SK-N-SH (cell line): ENCODE results near the gene HSD3B7. TPM values are rescaled to one million over a fixed set of nuclear protein-coding genes. Genes with fewer than 3 reads are reported as not detected.

Source experiments
- CTCF ChIA-PET: fragments of 300-600, 350-600 bp; formaldehyde crosslinking; extraction: SDS; loops from one replicate; lab custom pipeline; 2021; lab: Yijun Ruan, JAX
- POLR2A ChIA-PET: fragments of 350-600 bp; sonication (Branson Sonifier 250); formaldehyde crosslinking; extraction: SDS; loops from one replicate; lab custom pipeline; 2020; ENCODE audit warnings: antibody characterized with exemption, inconsistent platforms; lab: Yijun Ruan, JAX
- DNase-seq: peaks from one replicate; pipeline ENCODE4 v3.0.0; 2012
- H2AFZ ChIP-seq: fragments of 200-600 bp; sonication (generic); 2 replicates; pipeline ENCODE4 v1.8.1; 2016; ENCODE audit warnings: antibody characterized with exemption, mild to moderate bottlenecking, low read depth
- H3F3A ChIP-seq: fragments of 200-600 bp; sonication (generic); replicated peaks from 2 replicates; pipeline ENCODE3; 2016; ENCODE audit warnings: antibody characterized with exemption, mild to moderate bottlenecking; ENCODE audit not compliant: insufficient read depth
- H3K27ac ChIP-seq, 2 experiments: fragments of 200-500 bp in 1 of 2; fragments of 200-600 bp in 1 of 2; sonication (Bioruptor generic) in 1 of 2; sonication (generic), shearing (Covaris generic) in 1 of 2; 2 replicates each; pipeline versions ENCODE4 v1.5.1 to v1.6.1; 2014 to 2016; ENCODE audit warnings: low read depth in 2 of 2, inconsistent platforms in 1 of 2, low read length in 1 of 2, mild to moderate bottlenecking in 1 of 2, mixed read lengths in 1 of 2
- H3K27me3 ChIP-seq: fragments of 200-600 bp; sonication (generic), shearing (Covaris generic); 2 replicates; pipeline ENCODE4 v1.6.1; 2016; ENCODE audit warnings: mixed run types; ENCODE audit not compliant: insufficient read depth
- H3K36me3 ChIP-seq, 2 experiments: fragments of 200-500 bp in 1 of 2; fragments of 200-600 bp in 1 of 2; sonication (Bioruptor generic) in 1 of 2; sonication (generic) in 1 of 2; replicated peaks in 1 of 2; 2 replicates each; pipeline versions ENCODE3 to v1.5.1; 2014 to 2016; ENCODE audit warnings: low read length in 1 of 2, mild to moderate bottlenecking in 1 of 2; ENCODE audit not compliant: insufficient read depth in 2 of 2, control insufficient read depth in 1 of 2
- H3K4me1 ChIP-seq, 2 experiments: fragments of 200-500 bp in 1 of 2; fragments of 200-600 bp in 1 of 2; sonication (Bioruptor generic) in 1 of 2; sonication (generic), shearing (Covaris generic) in 1 of 2; 2 replicates each; pipeline versions ENCODE4 v1.5.1 to v1.6.1; 2014 to 2016; ENCODE audit warnings: low read depth in 1 of 2, low read length in 1 of 2, mixed run types in 1 of 2; ENCODE audit not compliant: insufficient read depth in 2 of 2, control insufficient read depth in 1 of 2
- H3K4me2 ChIP-seq: fragments of 200-600 bp; sonication (generic), shearing (Covaris generic); 2 replicates; pipeline ENCODE4 v1.6.1; 2017; ENCODE audit warnings: mixed run types
- H3K4me3 ChIP-seq, 2 experiments: fragments of 200-500 bp in 1 of 2; fragments of 200-600 bp in 1 of 2; sonication (Bioruptor generic) in 1 of 2; sonication (generic), shearing (Covaris generic) in 1 of 2; 2 replicates each; pipeline versions ENCODE4 v1.5.1 to v1.8.1; 2014 to 2016; ENCODE audit warnings: low read depth in 2 of 2, inconsistent platforms in 1 of 2, low read length in 1 of 2, mild to moderate bottlenecking in 1 of 2, mixed read lengths in 1 of 2, moderate library complexity in 1 of 2
- H3K79me2 ChIP-seq: fragments of 200-600 bp; sonication (generic); 2 replicates; pipeline ENCODE4 v1.8.1; 2017; ENCODE audit warnings: mild to moderate bottlenecking; ENCODE audit not compliant: insufficient read depth
- H3K9ac ChIP-seq: fragments of 200-600 bp; sonication (generic); 2 replicates; pipeline ENCODE4 v1.6.1; 2017; ENCODE audit warnings: mixed run types
- H3K9me2 ChIP-seq: fragments of 200-600 bp; sonication (generic); 2 replicates; pipeline ENCODE4 v1.6.1; 2017; ENCODE audit warnings: mixed run types
- H3K9me3 ChIP-seq: fragments of 200-600 bp; sonication (generic); 2 replicates; pipeline ENCODE4 v1.6.1; 2017; ENCODE audit warnings: mixed run types, mild to moderate bottlenecking, moderate library complexity
- H4K20me1 ChIP-seq: fragments of 200-600 bp; sonication (generic); 2 replicates; pipeline ENCODE4 v1.6.1; 2017; ENCODE audit warnings: mild to moderate bottlenecking, mixed run types; ENCODE audit not compliant: insufficient read depth
- EP300 ChIP-seq, 2 experiments: IDR thresholded peaks; 2 replicates each; pipeline versions ENCODE4 v1.4.0 to v1.6.1; 2012; ENCODE audit warnings: borderline replicate concordance in 1 of 2, low read depth in 1 of 2, low read length in 1 of 2
- EZH2phosphoT487 ChIP-seq: fragments of 200-600 bp; sonication (generic); IDR thresholded peaks from 2 replicates; pipeline ENCODE4 v1.6.1; 2017; ENCODE audit warnings: low read depth, mixed run types, mild to moderate bottlenecking, antibody characterized with exemption, moderate library complexity, borderline replicate concordance
- FOXJ3 ChIP-seq: sonication (generic); formaldehyde crosslinking; IDR thresholded peaks from 2 replicates; pipeline ENCODE4 v1.5.1; 2020; ENCODE audit warnings: mild to moderate bottlenecking, missing genetic modification reagents
- FOXM1 ChIP-seq: IDR thresholded peaks from 2 replicates; pipeline ENCODE4 v1.4.0; 2012; ENCODE audit warnings: low read depth, mild to moderate bottlenecking
- GABPA ChIP-seq: IDR thresholded peaks from 2 replicates; pipeline ENCODE4 v1.4.0; 2012; ENCODE audit warnings: low read depth, mild to moderate bottlenecking
- JUND ChIP-seq: IDR thresholded peaks from 2 replicates; pipeline ENCODE4 v1.4.0; 2012
- NFIC ChIP-seq: IDR thresholded peaks from 2 replicates; pipeline ENCODE4 v1.4.0; 2012; ENCODE audit warnings: borderline replicate concordance
- RXRA ChIP-seq: IDR thresholded peaks from 2 replicates; pipeline ENCODE4 v1.4.0; 2012; ENCODE audit warnings: low read depth, mild to moderate bottlenecking, borderline replicate concordance
- SIN3A ChIP-seq: IDR thresholded peaks from 2 replicates; pipeline ENCODE4 v1.6.1; 2012; ENCODE audit warnings: low read depth, mild to moderate bottlenecking, low read length, moderate library complexity, borderline replicate concordance
- WGBS: methylation state at CpG from one replicate; pipeline ENCODE4 v1.1.6; 2017; ENCODE audit warnings: low lambda C conversion rate; 5-methylcytosine and 5-hydroxymethylcytosine counted together
- polyA plus RNA-seq, 3 experiments: library from polyadenylated mRNA; depleted of rRNA; stranded (reverse); fragments of >200 nt; gene quantifications; 2 replicates each; pipeline ENCODE4 v1.2.3, GENCODE V29; 2012
- TF ChIP-seq, protein P1 (sequence below): fragments of 200-600 bp; sonication (generic); IDR thresholded peaks from 2 replicates; pipeline ENCODE4 v1.6.1; 2017; ENCODE audit warnings: antibody characterized with exemption, mild to moderate bottlenecking, moderate library complexity
- TF ChIP-seq, protein P2 (sequence below): IDR thresholded peaks from 2 replicates; pipeline ENCODE4 v1.4.0; 2012; ENCODE audit warnings: low read depth
- TF ChIP-seq, protein P3 (sequence below): fragments of 150-350 bp; IDR thresholded peaks from 2 replicates; pipeline ENCODE4 v1.6.1; 2017; ENCODE audit warnings: antibody characterized with exemption, low read length, low read depth, borderline replicate concordance
- TF ChIP-seq, protein P4 (sequence below): IDR thresholded peaks from 2 replicates; pipeline ENCODE4 v1.6.1; 2012; ENCODE audit warnings: mild to moderate bottlenecking, low read depth, low read length, moderate library complexity

HSD3B7 gene
- polyA plus RNA-seq, 1 of the 3 experiments (the other 2 are of a cell fraction), result 12.2 TPM

DNA sequence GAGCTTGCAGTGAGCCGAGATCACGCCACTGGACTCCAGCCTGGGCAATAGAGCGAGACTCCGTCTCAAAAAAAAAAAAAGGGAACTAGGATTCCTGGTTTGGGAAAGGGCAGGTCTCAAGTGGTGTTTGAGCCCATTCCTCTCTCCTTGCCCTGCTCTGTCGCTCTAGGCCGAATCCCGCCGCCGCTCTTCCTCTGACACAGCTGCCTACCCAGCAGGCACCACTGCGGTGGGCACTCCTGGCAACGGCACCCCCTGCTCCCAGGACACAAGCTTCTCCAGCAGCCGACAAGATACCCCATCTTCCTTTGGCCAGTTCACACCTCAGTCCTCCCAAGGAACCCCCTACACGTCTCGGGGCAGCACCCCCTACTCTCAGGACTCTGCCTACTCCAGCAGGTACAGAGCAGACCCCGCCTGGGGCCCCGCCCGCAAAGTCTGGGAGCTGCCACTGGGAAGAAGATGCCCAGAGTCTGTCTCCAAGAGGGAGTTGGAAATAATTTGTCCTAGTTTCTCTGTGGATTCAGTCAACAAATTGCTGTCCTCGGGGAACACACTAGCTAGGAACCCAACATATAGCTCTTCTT is 21.0 kb upstream of the HSD3B7 start (continued):
- no peak for TF ChIP-seq EZH2phosphoT487

DNA sequence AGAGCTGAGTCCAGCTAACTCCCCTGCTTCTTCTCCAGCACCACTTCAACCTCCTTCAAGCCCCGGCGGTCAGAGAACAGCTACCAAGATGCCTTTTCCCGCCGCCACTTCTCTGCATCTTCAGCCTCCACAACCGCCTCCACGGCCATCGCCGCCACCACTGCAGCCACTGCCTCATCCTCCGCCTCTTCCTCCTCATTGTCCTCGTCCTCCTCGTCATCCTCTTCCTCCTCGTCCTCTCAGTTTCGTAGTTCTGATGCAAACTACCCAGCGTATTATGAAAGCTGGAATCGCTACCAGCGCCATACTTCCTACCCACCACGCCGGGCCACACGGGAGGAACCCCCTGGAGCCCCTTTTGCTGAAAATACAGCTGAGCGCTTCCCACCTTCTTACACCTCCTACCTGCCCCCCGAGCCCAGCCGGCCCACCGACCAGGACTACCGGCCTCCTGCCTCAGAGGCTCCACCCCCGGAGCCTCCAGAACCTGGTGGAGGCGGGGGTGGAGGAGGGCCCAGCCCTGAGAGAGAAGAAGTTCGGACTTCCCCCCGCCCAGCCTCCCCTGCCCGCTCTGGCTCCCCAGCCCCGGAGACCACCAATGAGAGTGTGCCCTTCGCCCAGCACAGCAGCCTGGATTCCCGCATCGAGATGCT is 20.3 kb upstream of the HSD3B7 start:
- no peaks in the 10 kb centered on the region for H3F3A ChIP-seq
- TF ChIP-seq RXRA (no peak), FOXJ3 (CRISPR knock-in tag) (no peak), FOXM1 (no peak), EP300 (IDR thresholded peaks at IDR 0.05; ENCODE audit: borderline replicate concordance in 1 of 2, low read depth in 1 of 2, low read length in 1 of 2) (no peak), GABPA (no peak), NFIC (no peak), SIN3A (no peak), EZH2phosphoT487 (no peak), JUND (no peak)
- TF ChIP-seq, protein P1, sequence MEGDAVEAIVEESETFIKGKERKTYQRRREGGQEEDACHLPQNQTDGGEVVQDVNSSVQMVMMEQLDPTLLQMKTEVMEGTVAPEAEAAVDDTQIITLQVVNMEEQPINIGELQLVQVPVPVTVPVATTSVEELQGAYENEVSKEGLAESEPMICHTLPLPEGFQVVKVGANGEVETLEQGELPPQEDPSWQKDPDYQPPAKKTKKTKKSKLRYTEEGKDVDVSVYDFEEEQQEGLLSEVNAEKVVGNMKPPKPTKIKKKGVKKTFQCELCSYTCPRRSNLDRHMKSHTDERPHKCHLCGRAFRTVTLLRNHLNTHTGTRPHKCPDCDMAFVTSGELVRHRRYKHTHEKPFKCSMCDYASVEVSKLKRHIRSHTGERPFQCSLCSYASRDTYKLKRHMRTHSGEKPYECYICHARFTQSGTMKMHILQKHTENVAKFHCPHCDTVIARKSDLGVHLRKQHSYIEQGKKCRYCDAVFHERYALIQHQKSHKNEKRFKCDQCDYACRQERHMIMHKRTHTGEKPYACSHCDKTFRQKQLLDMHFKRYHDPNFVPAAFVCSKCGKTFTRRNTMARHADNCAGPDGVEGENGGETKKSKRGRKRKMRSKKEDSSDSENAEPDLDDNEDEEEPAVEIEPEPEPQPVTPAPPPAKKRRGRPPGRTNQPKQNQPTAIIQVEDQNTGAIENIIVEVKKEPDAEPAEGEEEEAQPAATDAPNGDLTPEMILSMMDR, result no peak
- TF ChIP-seq, protein P2, sequence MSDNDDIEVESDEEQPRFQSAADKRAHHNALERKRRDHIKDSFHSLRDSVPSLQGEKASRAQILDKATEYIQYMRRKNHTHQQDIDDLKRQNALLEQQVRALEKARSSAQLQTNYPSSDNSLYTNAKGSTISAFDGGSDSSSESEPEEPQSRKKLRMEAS, result no peak
- TF ChIP-seq, protein P3, sequence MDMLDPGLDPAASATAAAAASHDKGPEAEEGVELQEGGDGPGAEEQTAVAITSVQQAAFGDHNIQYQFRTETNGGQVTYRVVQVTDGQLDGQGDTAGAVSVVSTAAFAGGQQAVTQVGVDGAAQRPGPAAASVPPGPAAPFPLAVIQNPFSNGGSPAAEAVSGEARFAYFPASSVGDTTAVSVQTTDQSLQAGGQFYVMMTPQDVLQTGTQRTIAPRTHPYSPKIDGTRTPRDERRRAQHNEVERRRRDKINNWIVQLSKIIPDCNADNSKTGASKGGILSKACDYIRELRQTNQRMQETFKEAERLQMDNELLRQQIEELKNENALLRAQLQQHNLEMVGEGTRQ, result no peak
- TF ChIP-seq, protein P4, sequence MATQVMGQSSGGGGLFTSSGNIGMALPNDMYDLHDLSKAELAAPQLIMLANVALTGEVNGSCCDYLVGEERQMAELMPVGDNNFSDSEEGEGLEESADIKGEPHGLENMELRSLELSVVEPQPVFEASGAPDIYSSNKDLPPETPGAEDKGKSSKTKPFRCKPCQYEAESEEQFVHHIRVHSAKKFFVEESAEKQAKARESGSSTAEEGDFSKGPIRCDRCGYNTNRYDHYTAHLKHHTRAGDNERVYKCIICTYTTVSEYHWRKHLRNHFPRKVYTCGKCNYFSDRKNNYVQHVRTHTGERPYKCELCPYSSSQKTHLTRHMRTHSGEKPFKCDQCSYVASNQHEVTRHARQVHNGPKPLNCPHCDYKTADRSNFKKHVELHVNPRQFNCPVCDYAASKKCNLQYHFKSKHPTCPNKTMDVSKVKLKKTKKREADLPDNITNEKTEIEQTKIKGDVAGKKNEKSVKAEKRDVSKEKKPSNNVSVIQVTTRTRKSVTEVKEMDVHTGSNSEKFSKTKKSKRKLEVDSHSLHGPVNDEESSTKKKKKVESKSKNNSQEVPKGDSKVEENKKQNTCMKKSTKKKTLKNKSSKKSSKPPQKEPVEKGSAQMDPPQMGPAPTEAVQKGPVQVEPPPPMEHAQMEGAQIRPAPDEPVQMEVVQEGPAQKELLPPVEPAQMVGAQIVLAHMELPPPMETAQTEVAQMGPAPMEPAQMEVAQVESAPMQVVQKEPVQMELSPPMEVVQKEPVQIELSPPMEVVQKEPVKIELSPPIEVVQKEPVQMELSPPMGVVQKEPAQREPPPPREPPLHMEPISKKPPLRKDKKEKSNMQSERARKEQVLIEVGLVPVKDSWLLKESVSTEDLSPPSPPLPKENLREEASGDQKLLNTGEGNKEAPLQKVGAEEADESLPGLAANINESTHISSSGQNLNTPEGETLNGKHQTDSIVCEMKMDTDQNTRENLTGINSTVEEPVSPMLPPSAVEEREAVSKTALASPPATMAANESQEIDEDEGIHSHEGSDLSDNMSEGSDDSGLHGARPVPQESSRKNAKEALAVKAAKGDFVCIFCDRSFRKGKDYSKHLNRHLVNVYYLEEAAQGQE, result no peak
- TF ChIP-seq, all 33 proteins: peak for 0
- Histone ChIP-seq H3K36me3 (peaks cover 67 to 69% of the 10 kb centered on the region in 2 experiments), H3K27me3 (no peaks in the 10 kb centered on the region), H3K4me2 (no peak overlapping the region), H3K9me2 (no peaks in the 10 kb centered on the region), H3K27ac (no peak overlapping the region), H4K20me1 (no peaks in the 10 kb centered on the region), H3K9me3 (no peaks in the 10 kb centered on the region), H3K9ac (no peak overlapping the region), H3K4me3 (no peak overlapping the region), H2AFZ (no peak overlapping the region), H3K4me1 (no peaks in the 10 kb centered on the region), H3K79me2 (peaks cover 14% of the 10 kb centered on the region)
- no peak for DNase-seq
- CTCF ChIA-PET, result interaction anchor here (0.6 to 3.7 kb wide), 4 partner anchors 11 to 898 kb away, joined by 3 to 21 read pairs (median 6); partner anchors contain the start of gene HSD3B7
- WGBS, result 95% methylated on average over 29 of the region's 33 CpGs
- POLR2A ChIA-PET, result no interaction called here
